GM23338 (cell line): Measurements from ENCODE around the gene PYDC2. TPM values are rescaled to one million over a fixed set of nuclear protein-coding genes. Genes with fewer than 3 reads are reported as not detected.

ENCODE experiments used
- ATAC-seq: fragments of 200-7000 bp; cut with Tn5 transposase; 3 replicates; pipeline ENCODE4 v1.9.1; 2020
- DNase-seq: peaks from one replicate; pipeline ENCODE4 v3.0.0-alpha.2; 2015; ENCODE audit warnings: low spot score
- H2AFZ ChIP-seq: fragments of 200-600 bp; sonication (generic); 2 replicates; pipeline ENCODE4 v1.8.0; 2016; ENCODE audit warnings: antibody characterized with exemption, mild to moderate bottlenecking, moderate library complexity
- H3F3A ChIP-seq: fragments of 200-600 bp; sonication (generic); replicated peaks from 2 replicates; pipeline ENCODE4 v1.8.0; 2017; ENCODE audit warnings: antibody characterized with exemption, mixed run types, low read depth
- H3K27ac ChIP-seq: fragments of 200-600 bp; sonication (generic); 2 replicates; pipeline ENCODE4 v1.6.1; 2016; ENCODE audit warnings: low read depth
- H3K27me3 ChIP-seq: fragments of 200-600 bp; sonication (generic); 2 replicates; pipeline ENCODE4 v1.8.0; 2016; ENCODE audit warnings: mild to moderate bottlenecking, mixed run types, moderate library complexity; ENCODE audit not compliant: insufficient read depth
- H3K36me3 ChIP-seq: fragments of 200-600 bp; sonication (generic); 2 replicates; pipeline ENCODE4 v1.8.0; 2016; ENCODE audit warnings: mild to moderate bottlenecking; ENCODE audit not compliant: insufficient read depth
- H3K4me1 ChIP-seq: fragments of 200-600 bp; sonication (generic); 2 replicates; pipeline ENCODE4 v1.8.0; 2016; ENCODE audit warnings: mild to moderate bottlenecking, moderate library complexity; ENCODE audit not compliant: insufficient read depth
- H3K4me2 ChIP-seq: fragments of 200-600 bp; sonication (generic); 2 replicates; pipeline ENCODE4 v1.7.1; 2017; ENCODE audit warnings: mixed run types
- H3K4me3 ChIP-seq: fragments of 200-600 bp; sonication (generic); 2 replicates; pipeline ENCODE4 v1.6.1; 2016; ENCODE audit warnings: mixed run types
- H3K79me2 ChIP-seq: fragments of 200-600 bp; sonication (generic); replicated peaks from 2 replicates; pipeline ENCODE4 v1.8.0; 2017; ENCODE audit warnings: mild to moderate bottlenecking; ENCODE audit not compliant: insufficient read depth
- H3K9me2 ChIP-seq: fragments of 200-600 bp; sonication (generic); 2 replicates; pipeline ENCODE4 v1.8.0; 2017; ENCODE audit not compliant: insufficient read depth
- H4K20me1 ChIP-seq: fragments of 200-600 bp; sonication (generic); replicated peaks from 2 replicates; pipeline ENCODE4 v1.8.0; 2017; ENCODE audit warnings: mild to moderate bottlenecking; ENCODE audit not compliant: insufficient read depth
- H3K27ac Mint-ChIP-seq: 2 replicates; pipeline ENCODE4 v1.8.0; 2020; ENCODE audit warnings: inconsistent platforms, mild to moderate bottlenecking, moderate library complexity, mixed read lengths
- H3K27me3 Mint-ChIP-seq: 3 replicates; pipeline ENCODE4 v1.8.0; 2022; ENCODE audit warnings: low read depth, mild to moderate bottlenecking, moderate library complexity, mixed read lengths, inconsistent platforms; ENCODE audit not compliant: insufficient read depth, poor library complexity
- H3K36me3 Mint-ChIP-seq: 3 replicates; pipeline ENCODE4 v1.8.0; 2021; ENCODE audit warnings: low read depth, mild to moderate bottlenecking, inconsistent platforms, moderate library complexity, mixed read lengths
- H3K4me1 Mint-ChIP-seq: 3 replicates; pipeline ENCODE4 v1.8.0; 2020; ENCODE audit warnings: mild to moderate bottlenecking, inconsistent platforms, mixed read lengths
- H3K4me3 Mint-ChIP-seq: 3 replicates; pipeline ENCODE4 v1.8.0; 2021; ENCODE audit warnings: moderate library complexity, mild to moderate bottlenecking, inconsistent platforms, mixed read lengths
- H3K9me3 Mint-ChIP-seq: 3 replicates; pipeline ENCODE4 v1.8.0; 2020; ENCODE audit warnings: moderate library complexity, mild to moderate bottlenecking, inconsistent platforms, mixed read lengths
- EZH2phosphoT487 ChIP-seq: fragments of 200-600 bp; sonication (generic); IDR thresholded peaks from one replicate; pipeline ENCODE4 v1.8.1; 2018; ENCODE audit warnings: antibody characterized with exemption; ENCODE audit not compliant: unreplicated experiment
- JUNB ChIP-seq: IDR thresholded peaks from one replicate; pipeline ENCODE4 v1.6.1; 2016; ENCODE audit warnings: antibody characterized with exemption; ENCODE audit not compliant: unreplicated experiment
- REST ChIP-seq: IDR thresholded peaks from one replicate; pipeline ENCODE4 v1.6.1; 2018; ENCODE audit warnings: antibody characterized with exemption; ENCODE audit not compliant: unreplicated experiment
- ZNF114 ChIP-seq: fragments of 250-450 bp; sonication (Bioruptor Pico); IDR thresholded peaks from 2 replicates; pipeline ENCODE4 v1.5.0; 2020; ENCODE audit warnings: mild to moderate bottlenecking, moderate library complexity
- ZNF462 ChIP-seq: fragments of 250-450 bp; sonication (Bioruptor Pico); IDR thresholded peaks from 2 replicates; pipeline ENCODE4 v1.5.0; 2020; ENCODE audit warnings: mild to moderate bottlenecking, moderate library complexity
- polyA plus RNA-seq: library from polyadenylated mRNA; unstranded; fragments of >200 nt; fragmentation: Nextera tagmentation; extraction: Ambion mirVana; gene quantifications from 2 replicates; pipeline ENCODE4 v1.2.1, GENCODE V29; 2016
- total RNA-seq: library from RNA; depleted of rRNA; stranded (reverse); fragments of >200 nt; shearing (Covaris generic); gene quantifications from 2 replicates; pipeline ENCODE4 v1.2.3, GENCODE V29; 2014

The PYDC2 gene
- total and polyA plus RNA-seq, 2 experiments from 2014 or later: not detected

- H3K79me2 ChIP-seq: no peaks in the 10 kb centered on the region
- TF ChIP-seq EZH2phosphoT487 (no peak), ZNF114 (CRISPR knock-in tag) (no peak), ZNF462 (CRISPR knock-in tag) (no peak), REST (no peak), JUNB (no peak)
- H2AFZ ChIP-seq: no peak overlapping the region
- Mint-ChIP-seq H3K27me3 (peaks cover 2% of the 10 kb centered on the region), H3K4me3 (no peak overlapping the region), H3K27ac (no peak overlapping the region), H3K36me3 (no peaks in the 10 kb centered on the region), H3K9me3 (no peaks in the 10 kb centered on the region; the same call in 2 of the 3 replicates), H3K4me1 (no peaks in the 10 kb centered on the region)
- no peaks in the 10 kb centered on the region for H3K36me3 ChIP-seq
- no peaks in the 10 kb centered on the region for H3F3A ChIP-seq
- no peaks in the 10 kb centered on the region for H3K27me3 ChIP-seq
- DNase-seq (no peak), ATAC-seq (no peak)
- no peaks in the 10 kb centered on the region for H3K4me1 ChIP-seq
- no peaks in the 10 kb centered on the region for H4K20me1 ChIP-seq
- no peak overlapping the region for H3K27ac ChIP-seq
- no peak overlapping the region for H3K4me3 ChIP-seq
- H3K9me2 ChIP-seq: no peaks in the 10 kb centered on the region
- H3K4me2 ChIP-seq: no peak overlapping the region
Observed at GRCh38 chr3:191444569-191444968, 16.4 kb upstream of the PYDC2 start.
